ENCODE results near the gene TAF1B.

The TAF1B gene

DNA sequence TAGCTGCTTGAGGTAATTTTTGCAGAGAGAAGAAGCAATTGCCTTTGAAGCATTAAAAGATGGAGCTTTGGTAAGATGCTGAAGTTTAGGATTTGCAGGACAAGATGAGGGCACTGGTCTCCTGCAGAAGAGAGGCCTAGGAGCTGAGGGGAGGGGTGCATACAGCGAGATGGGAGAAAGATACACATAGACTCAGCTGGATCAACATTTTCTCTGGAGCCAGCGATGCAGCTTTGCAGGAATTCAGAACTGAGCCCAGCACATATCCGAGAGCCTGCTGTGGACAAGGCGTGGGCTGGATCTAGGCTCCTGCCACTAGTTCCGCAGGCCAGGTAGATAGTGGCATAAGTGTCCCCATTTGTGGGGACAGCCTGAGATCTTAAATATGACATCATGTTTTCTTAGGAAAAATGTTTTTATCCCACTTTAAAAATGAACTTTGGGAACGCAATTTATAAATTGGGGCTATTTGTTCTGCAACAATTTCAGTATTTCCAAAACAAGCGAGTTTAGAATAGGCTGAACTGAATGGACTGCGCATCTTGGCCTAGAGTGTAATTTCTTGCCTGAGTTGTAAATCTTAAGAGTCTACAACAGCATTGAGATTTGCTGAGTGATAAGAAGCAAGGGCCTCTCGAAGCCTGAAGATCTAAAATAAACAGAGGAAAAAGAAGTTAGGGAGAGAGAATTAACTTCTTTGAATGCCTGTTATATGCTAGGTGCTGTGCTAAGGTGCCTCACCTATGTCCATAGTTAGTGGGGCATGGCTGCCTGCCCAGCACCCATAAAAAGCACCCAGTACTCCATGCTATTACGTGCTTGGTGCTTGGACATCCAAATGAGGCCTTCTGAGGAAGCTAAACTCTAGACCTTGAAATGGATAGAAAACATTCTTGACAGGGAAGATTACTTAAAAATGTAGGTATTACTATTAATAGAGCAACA lies 125.6 kb downstream of the TAF1B start:
- no peak for DNase-seq

GRCh38 chr2:9970200-9971044 lies 127.1 kb downstream of the TAF1B start:
- no peak for DNase-seq

- no peak for DNase-seq
Measured at GRCh38 chr2:9971105-9971818, 128.0 kb downstream of the TAF1B start.

DNA sequence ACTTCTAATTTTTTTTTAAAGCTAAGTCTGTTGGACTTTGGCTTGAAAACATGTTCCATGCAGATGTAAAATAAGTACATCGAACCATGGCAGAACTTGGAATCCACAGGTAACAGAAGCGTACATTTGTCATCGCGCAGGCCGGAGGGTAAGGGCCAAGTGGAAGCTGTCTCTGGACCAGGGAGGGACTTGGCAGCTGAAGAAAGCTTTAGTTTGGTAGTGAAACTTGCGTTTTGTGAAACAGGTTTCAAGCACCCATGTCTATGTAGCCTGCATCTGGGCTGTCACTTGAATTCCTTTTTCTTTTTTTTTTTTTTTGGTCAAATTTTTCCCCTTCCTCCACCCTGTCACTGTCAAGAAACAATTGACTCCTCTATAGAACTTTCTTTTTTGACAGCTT lies 128.6 kb downstream of the TAF1B start:
- DNase-seq, result no peak

- no peak for DNase-seq
Measured at GRCh38 chr2:9972621-9973479, 129.6 kb downstream of the TAF1B start.

GRCh38 chr2:9973690-9974089 lies 130.4 kb downstream of the TAF1B start:
- DNase-seq, result no peak

- DNase-seq, result no peak
Measured at GRCh38 chr2:9974343-9974742, 131.1 kb downstream of the TAF1B start.

GRCh38 chr2:9975328-9975727 lies 132.1 kb downstream of the TAF1B start:
- no peak for DNase-seq

- peak; percentile 35 for DNase-seq
Measured at GRCh38 chr2:9975805-9976447, 132.7 kb downstream of the TAF1B start.

GRCh38 chr2:9979977-9980376 lies 136.7 kb downstream of the TAF1B start:
- DNase-seq, result no peak

GRCh38 chr2:9980520-9980919 lies 137.2 kb downstream of the TAF1B start:
- DNase-seq, result no peak

GRCh38 chr2:9981655-9982054 lies 138.4 kb downstream of the TAF1B start:
- no peak for DNase-seq

- no peak for DNase-seq
Measured at GRCh38 chr2:9982248-9982647, 139.0 kb downstream of the TAF1B start.

DNA sequence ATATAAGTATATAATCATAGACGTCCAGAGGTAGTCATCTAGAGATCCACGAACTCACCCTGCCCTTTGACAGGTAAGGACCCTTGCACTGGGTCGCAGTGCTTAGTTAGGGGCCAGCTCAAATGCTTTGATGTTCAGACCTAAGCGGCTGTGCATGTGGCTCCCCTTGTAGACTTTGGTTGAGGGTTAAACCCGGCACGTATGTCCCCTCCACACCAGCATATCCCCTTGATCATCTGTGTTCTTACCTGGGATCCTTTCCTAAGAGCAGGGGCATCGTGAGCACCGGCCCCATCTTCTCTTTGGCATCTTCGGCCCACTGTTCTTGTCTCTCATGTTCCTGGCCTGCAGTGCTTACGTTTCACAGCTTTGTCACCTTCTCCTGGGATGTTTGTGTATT lies 139.6 kb downstream of the TAF1B start:
- no peak for DNase-seq

- DNase-seq, result no peak
Measured at GRCh38 chr2:9983401-9984216, 140.3 kb downstream of the TAF1B start.
